Retina (tissue), 1 donor: ENCODE data around the gene CLCN2.

ENCODE experiments used
- DNase-seq: peaks from one replicate; pipeline ENCODE4 v3.0.0-alpha.2; 2016

Gene CLCN2

DNA sequence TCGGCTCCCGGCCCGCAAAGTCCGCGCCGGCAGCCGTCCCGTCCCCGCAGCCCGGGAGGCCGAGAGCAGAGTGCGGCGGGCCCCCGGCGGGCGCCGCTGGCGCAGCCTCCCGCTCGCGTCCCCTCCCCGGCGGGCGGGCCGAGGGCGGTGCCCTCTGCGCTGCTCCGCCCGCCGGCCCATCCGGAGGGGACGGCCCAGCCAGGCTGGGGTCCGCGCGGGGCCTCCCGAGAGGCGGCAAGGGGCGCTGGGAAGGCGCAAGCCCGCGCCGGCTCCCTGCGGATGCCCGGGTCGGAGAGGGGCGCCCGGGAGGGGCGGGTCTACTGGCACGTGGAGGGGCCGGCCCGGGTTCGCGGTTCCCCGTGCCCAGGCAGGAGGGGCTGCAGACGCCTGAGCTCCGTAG is at the start of gene CLCN2, which contains the start of gene POLR2H:
TSS of gene CLCN2 (minus strand) at position 74 of the 400 bp plus-strand sequence. CDS start 126 bp downstream, outside the sequence.
TSS of gene POLR2H (plus strand) at position 179 of the 400 bp plus-strand sequence. CDS start 1,783 bp downstream, outside the sequence.
- no peak for DNase-seq

GRCh38 chr3:184409946-184410500 is 48.6 kb upstream of the CLCN2 start:
- DNase-seq: no peak

- no peak for DNase-seq
Observed at GRCh38 chr3:184409331-184409926, 48.0 kb upstream of the CLCN2 start.

GRCh38 chr3:184405075-184406030 is 43.9 kb upstream of the CLCN2 start:
- DNase-seq: no peak

GRCh38 chr3:184399410-184399809 is 38.0 kb upstream of the CLCN2 start:
- DNase-seq: no peak

DNA sequence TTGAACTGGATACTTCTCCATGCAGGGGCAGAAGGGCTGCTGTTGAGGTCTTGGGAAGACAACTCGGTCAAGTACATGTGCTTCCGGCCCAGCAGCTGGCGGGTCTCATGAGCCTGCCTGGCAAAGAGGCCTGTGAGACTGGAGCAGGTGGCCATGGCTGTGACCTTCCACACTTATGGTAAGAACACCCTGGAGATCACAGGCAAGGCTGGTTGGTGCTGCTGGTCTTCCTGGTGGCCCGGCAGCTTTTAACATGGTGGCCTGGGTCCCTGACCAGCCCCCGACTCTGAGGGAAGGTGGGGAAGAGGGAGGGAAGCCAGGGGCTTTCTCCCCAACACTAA is 33.9 kb upstream of the CLCN2 start:
- no peak for DNase-seq

- no peak for DNase-seq
Observed at GRCh38 chr3:184391266-184391665, 29.9 kb upstream of the CLCN2 start.

- no peak for DNase-seq
Observed at GRCh38 chr3:184389935-184390528, 28.6 kb upstream of the CLCN2 start.

- DNase-seq: no peak
Observed at GRCh38 chr3:184389384-184389783, 28.0 kb upstream of the CLCN2 start.

DNA sequence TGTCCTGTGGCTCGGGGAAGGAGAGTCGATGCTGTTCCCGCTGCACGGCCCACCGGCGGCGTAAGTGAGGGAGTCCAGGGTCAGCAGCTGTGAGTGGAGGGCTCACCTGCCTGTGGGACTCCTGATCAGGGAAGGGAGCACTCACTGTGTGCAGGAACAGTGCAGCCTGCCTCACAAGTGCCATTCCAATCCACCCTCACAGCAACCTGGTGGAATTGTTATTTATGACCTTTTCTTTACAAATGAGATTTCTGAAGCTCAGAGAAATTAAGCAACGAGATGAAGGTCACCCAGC is 27.5 kb upstream of the CLCN2 start:
- DNase-seq: no peak

DNA sequence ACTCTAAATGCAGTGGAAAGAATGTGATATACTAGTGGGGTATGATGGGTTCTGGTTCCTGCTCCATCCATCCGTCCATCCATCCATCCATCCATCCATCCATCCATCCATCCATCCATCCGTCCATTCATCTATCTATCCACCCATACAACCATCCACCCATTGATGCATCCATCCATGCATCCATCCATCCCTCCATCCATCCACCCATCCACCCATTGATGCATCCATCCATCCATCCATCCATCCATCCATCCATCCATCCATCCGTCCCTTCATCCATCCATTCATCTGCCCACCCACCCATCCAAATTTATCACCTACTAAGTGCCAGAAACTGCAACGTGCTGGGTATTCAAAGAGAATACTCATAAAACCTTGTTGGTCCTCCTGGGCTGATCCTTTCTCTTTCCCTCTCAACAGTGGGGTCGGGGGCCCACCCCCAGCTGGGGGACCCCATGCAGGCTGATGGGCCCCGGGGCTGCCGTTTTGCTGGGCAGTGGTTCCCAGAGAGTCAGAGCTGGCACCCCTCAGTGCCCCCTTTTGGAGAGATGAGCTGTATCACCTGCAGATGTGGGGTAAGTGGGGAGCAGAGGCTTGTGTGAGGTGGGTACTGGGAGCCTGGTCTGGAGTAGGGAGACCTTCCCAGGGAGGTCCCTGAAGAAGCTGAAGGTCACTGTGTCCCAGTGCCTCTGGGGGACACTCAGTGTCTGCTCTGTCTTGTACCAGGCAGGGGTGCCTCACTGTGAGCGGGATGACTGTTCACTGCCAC is 26.9 kb upstream of the CLCN2 start:
- no peak for DNase-seq

DNA sequence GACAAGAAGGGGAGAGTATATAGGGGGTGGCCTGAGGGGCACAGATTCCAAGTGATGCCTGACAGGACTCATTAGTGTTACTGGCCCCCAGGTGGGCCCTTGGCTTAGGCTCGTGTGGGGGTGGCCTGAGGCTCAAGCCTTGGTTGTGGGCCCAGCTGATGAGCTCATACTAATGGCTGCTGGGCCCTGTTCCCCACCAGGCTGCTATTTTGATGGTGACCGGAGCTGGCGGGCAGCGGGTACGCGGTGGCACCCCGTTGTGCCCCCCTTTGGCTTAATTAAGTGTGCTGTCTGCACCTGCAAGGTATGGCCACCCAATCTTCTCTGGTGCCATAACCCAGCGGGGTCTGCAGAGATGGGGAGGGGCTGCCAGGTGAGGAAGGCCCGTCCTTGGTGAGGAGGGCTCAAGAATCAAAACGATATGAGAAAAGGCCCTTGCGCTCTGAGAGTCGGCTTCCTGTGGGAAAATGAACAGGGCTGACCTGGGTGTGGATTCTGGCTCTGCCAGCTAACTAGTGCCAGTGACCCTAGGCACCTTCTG is 25.8 kb upstream of the CLCN2 start:
- DNase-seq: no peak

GRCh38 chr3:184386047-184386806 is 24.8 kb upstream of the CLCN2 start:
- no peak for DNase-seq

DNA sequence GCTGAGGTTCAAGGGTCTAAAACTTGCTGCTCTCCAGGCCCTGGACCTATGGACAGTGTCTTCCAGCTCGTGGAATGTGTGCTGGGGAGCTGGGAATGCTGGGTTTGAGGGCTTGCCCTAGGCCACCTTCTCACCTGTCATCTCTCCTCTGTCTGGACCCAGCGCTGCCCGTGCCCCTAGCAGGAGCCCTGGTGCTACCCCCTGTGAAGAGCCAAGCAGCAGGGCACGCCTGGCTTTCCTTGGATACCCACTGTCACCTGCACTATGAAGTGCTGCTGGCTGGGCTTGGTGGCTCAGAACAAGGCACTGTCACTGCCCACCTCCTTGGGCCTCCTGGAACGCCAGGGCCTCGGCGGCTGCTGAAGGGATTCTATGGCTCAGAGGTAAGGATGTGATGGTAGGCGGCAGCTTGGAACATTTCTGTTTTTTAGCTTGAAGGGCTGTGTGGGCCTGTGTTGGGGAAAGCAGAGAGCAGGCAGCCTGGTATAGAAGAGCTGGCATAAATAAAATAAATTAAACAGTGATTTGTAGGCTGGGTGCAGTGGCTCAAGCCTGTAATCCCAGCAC is 23.5 kb upstream of the CLCN2 start:
- no peak for DNase-seq

- DNase-seq: no peak
Observed at GRCh38 chr3:184384342-184384741, 22.9 kb upstream of the CLCN2 start.

DNA sequence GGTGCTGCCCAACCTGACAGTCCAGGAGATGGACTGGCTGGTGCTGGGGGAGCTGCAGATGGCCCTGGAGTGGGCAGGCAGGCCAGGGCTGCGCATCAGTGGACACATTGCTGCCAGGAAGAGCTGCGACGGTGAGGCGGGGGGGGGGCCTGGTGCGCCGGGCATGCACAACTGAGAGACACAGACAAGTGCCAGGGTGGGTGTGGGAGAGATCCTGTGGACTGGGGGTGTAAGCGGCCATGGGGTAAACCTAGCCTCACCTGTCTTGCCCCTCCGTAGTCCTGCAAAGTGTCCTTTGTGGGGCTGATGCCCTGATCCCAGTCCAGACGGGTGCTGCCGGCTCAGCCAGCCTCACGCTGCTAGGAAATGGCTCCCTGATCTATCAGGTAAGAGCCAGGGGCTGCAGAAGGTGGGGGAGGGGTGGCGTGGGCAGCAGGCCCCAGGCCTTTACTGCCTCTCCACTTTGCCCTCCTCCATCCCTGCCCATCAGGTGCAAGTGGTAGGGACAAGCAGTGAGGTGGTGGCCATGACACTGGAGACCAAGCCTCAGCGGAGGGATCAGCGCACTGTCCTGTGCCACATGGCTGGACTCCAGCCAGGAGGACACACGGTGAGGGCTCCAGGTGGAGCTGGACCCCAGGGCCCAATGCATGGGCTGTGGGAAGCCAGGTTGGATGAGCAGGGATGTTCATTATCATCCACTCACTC is 21.8 kb upstream of the CLCN2 start:
- DNase-seq: no peak

DNA sequence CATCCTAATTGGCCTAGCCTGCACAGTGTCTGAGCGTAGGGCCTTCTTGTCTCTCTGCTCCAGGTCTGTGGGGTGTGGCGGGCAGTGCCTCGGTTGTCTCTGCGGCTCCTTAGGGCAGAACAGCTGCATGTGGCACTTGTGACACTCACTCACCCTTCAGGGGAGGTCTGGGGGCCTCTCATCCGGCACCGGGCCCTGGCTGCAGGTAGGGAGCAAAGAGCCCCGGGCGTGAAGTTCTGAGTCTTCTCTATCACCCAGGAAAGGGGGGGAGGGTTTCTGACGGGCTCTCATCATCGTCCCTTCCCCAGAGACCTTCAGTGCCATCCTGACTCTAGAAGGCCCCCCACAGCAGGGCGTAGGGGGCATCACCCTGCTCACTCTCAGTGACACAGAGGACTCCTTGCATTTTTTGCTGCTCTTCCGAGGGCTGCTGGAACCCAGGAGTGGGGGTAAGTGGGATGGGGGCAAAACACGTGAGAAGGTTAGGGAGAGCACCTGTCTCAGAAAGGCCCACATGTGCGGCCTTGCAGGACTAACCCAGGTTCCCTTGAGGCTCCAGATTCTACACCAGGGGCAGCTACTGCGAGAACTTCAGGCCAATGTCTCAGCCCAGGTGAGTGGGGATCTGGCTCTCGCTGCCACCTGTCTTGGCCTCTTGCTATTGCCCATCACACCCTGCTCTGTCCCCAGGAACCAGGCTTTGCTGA is 21.1 kb upstream of the CLCN2 start:
- DNase-seq: no peak

- peak; percentile 75 for DNase-seq
Observed at GRCh38 chr3:184381261-184382224, 20.1 kb upstream of the CLCN2 start.
